NOMO-1 treated with DMSO at 0.1 percent for 48 hours (cell line): ENCODE measurements around the gene ORM2.
"Not testable (repeated sequence)": the region's sequence is repeated elsewhere in the genome, so short reads cannot be mapped to it uniquely, and the experiment has no call there.

Experiments
- DNase-seq: peaks from one replicate; lab custom pipeline; 2025; ENCODE audit not compliant: unreplicated experiment; lab: John Stamatoyannopoulos, UW

The ORM2 gene

GRCh38 chr9:114329625-114330022, at the start of gene ORM2:
ORM2 (plus strand) TSS chr9:114329869; CDS start chr9:114329905, 36 bp downstream.
- DNase-seq: not testable (repeated sequence)

- DNase-seq: no peak
Observed at GRCh38 chr9:114280636-114281472, 48.8 kb upstream of the ORM2 start.

GRCh38 chr9:114281473-114282103, 48.1 kb upstream of the ORM2 start:
- no peak for DNase-seq

- DNase-seq: no peak
Observed at GRCh38 chr9:114282104-114282485, 47.6 kb upstream of the ORM2 start.

GRCh38 chr9:114282507-114282906, 47.2 kb upstream of the ORM2 start:
- no peak for DNase-seq

GRCh38 chr9:114282926-114283325, 46.7 kb upstream of the ORM2 start:
- DNase-seq: peak; percentile 73

- DNase-seq: no peak
Observed at GRCh38 chr9:114283551-114284111, 46.0 kb upstream of the ORM2 start.

- no peak for DNase-seq
Observed at GRCh38 chr9:114284316-114285060, 45.2 kb upstream of the ORM2 start.

- no peak for DNase-seq
Observed at GRCh38 chr9:114285166-114285867, 44.4 kb upstream of the ORM2 start.

GRCh38 chr9:114286146-114286679, 43.5 kb upstream of the ORM2 start:
- no peak for DNase-seq

GRCh38 chr9:114287001-114287762, 42.5 kb upstream of the ORM2 start:
- no peak for DNase-seq

- DNase-seq: no peak
Observed at GRCh38 chr9:114287763-114288192, 41.9 kb upstream of the ORM2 start.

GRCh38 chr9:114288193-114289091, 41.2 kb upstream of the ORM2 start:
- no peak for DNase-seq

GRCh38 chr9:114289106-114289505, 40.6 kb upstream of the ORM2 start:
- DNase-seq: no peak

GRCh38 chr9:114289571-114290481, 39.8 kb upstream of the ORM2 start:
- DNase-seq: no peak

- no peak for DNase-seq
Observed at GRCh38 chr9:114290561-114290986, 39.1 kb upstream of the ORM2 start.

- DNase-seq: peak; percentile 2
Observed at GRCh38 chr9:114291064-114291474, 38.6 kb upstream of the ORM2 start.
